Ishikawa (cell line): Measurements from ENCODE around the gene NARF.

Experiments used
- CEBPB ChIP-seq: IDR thresholded peaks from 2 replicates; pipeline ENCODE4 v1.6.1; 2012
- CREB1 ChIP-seq: IDR thresholded peaks from 2 replicates; pipeline ENCODE4 v1.6.1; 2012; ENCODE audit warnings: low read depth
- EGR1 ChIP-seq: IDR thresholded peaks from 2 replicates; pipeline ENCODE4 v1.6.1; 2012
- EP300 ChIP-seq: IDR thresholded peaks from 2 replicates; pipeline ENCODE4 v1.6.1; 2012; ENCODE audit warnings: borderline replicate concordance
- FOXM1 ChIP-seq: IDR thresholded peaks from 2 replicates; pipeline ENCODE4 v1.6.1; 2012; ENCODE audit warnings: low read depth, borderline replicate concordance
- NFIC ChIP-seq: IDR thresholded peaks from 2 replicates; pipeline ENCODE4 v1.6.1; 2012
- RAD21 ChIP-seq: IDR thresholded peaks from 2 replicates; pipeline ENCODE4 v1.6.1; 2012; ENCODE audit warnings: low read depth
- TAF1 ChIP-seq: IDR thresholded peaks from 2 replicates; pipeline ENCODE4 v1.6.1; 2012; ENCODE audit warnings: low read depth, mild to moderate bottlenecking
- TCF12 ChIP-seq: IDR thresholded peaks from 2 replicates; pipeline ENCODE4 v1.6.1; 2012; ENCODE audit warnings: low read depth
- TEAD4 ChIP-seq: IDR thresholded peaks from 2 replicates; pipeline ENCODE4 v1.6.1; 2012
- YY1 ChIP-seq: IDR thresholded peaks from 2 replicates; pipeline ENCODE4 v1.6.1; 2012; ENCODE audit warnings: low read depth
- ZBTB7A ChIP-seq: IDR thresholded peaks from 2 replicates; pipeline ENCODE4 v1.6.1; 2012; ENCODE audit warnings: low read depth
- TF ChIP-seq, protein P1 (sequence below): IDR thresholded peaks from 2 replicates; pipeline ENCODE4 v1.6.1; 2012
- TF ChIP-seq, protein P2 (sequence below): IDR thresholded peaks from 2 replicates; pipeline ENCODE4 v1.6.1; 2012; ENCODE audit warnings: low read depth, mild to moderate bottlenecking
- TF ChIP-seq, protein P3 (sequence below): IDR thresholded peaks from 2 replicates; pipeline ENCODE4 v1.6.1; 2012

NARF gene

DNA sequence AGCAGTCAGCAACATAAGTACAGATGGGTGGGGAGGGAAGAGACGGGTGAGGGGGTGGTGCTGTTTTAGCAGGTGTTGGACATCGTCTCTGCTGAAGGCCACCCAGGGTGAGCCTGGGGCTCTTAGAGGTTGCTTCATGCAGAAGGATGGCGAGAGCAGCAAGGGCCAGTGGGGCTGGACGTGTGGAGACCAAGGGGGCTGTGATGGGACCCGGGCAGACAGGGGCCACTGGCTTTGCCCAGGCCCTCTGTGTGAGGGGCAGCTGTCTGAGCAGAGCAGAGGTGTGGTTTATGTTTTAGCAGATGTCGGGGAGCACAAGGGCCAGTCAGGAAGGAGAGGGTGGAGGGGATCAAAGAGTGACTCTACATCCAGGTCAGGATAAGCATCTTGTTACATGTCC, 4.8 kb downstream of the NARF start:
- TF ChIP-seq RAD21, result no peak
- TF ChIP-seq CEBPB, result no peak
- no peak for TF ChIP-seq CREB1
- TF ChIP-seq, protein P1, sequence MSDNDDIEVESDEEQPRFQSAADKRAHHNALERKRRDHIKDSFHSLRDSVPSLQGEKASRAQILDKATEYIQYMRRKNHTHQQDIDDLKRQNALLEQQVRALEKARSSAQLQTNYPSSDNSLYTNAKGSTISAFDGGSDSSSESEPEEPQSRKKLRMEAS, result no peak
- TF ChIP-seq EGR1, result no peak

DNA sequence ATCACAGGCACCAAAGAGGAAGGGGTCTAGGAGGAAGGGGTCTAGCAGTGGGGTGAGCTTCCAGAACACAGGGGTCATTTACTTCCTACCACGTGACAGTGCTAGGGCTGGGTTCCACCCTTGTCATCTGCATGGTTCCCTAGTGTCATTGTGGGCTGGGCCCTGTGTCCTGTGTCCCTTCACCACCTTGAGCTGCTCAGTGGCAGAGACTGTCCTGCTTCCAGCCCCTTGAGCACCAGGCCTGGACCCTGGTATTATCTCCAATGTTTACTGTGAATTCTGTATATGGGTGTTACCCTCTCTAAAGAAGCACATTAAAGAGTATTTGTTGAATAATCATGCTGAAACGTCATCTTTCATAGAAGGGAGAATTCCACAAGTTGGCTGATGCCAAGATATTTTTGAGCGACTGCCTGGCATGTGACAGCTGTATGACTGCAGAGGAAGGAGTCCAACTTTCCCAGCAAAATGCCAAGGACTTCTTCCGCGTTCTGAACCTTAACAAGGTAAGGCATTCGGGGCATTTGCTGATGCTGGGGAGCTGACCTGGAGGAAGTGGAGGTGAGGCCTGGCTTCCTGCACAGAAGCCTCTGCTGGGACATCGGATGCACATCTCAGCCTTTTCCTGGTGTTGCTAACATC, 5.5 kb downstream of the NARF start:
- TF ChIP-seq TAF1 (no peak), YY1 (no peak), FOXM1 (no peak), EP300 (no peak), TCF12 (no peak), TEAD4 (no peak), CREB1 (no peak), ZBTB7A (no peak), CEBPB (no peak), NFIC (no peak)
- TF ChIP-seq, protein P2, sequence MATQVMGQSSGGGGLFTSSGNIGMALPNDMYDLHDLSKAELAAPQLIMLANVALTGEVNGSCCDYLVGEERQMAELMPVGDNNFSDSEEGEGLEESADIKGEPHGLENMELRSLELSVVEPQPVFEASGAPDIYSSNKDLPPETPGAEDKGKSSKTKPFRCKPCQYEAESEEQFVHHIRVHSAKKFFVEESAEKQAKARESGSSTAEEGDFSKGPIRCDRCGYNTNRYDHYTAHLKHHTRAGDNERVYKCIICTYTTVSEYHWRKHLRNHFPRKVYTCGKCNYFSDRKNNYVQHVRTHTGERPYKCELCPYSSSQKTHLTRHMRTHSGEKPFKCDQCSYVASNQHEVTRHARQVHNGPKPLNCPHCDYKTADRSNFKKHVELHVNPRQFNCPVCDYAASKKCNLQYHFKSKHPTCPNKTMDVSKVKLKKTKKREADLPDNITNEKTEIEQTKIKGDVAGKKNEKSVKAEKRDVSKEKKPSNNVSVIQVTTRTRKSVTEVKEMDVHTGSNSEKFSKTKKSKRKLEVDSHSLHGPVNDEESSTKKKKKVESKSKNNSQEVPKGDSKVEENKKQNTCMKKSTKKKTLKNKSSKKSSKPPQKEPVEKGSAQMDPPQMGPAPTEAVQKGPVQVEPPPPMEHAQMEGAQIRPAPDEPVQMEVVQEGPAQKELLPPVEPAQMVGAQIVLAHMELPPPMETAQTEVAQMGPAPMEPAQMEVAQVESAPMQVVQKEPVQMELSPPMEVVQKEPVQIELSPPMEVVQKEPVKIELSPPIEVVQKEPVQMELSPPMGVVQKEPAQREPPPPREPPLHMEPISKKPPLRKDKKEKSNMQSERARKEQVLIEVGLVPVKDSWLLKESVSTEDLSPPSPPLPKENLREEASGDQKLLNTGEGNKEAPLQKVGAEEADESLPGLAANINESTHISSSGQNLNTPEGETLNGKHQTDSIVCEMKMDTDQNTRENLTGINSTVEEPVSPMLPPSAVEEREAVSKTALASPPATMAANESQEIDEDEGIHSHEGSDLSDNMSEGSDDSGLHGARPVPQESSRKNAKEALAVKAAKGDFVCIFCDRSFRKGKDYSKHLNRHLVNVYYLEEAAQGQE, result no peak

DNA sequence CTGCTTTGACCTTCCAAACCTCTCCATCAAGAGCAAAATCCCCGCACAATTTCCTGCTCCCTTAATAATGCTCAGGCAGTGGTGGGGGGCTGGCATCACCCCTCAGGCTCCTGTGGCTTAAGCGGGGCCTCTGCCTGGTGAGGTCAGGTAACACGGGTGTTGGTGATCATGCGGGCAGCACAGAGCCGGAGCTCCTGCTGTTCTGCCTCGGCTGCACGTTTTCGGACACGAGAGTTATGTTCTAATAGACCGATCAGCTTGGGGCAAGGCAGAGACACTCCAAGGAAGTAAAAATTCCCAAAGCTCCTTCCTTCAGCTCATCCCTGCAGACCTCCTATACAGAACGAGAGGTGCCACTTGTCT, 6.0 kb downstream of the NARF start:
- TF ChIP-seq, protein P3, sequence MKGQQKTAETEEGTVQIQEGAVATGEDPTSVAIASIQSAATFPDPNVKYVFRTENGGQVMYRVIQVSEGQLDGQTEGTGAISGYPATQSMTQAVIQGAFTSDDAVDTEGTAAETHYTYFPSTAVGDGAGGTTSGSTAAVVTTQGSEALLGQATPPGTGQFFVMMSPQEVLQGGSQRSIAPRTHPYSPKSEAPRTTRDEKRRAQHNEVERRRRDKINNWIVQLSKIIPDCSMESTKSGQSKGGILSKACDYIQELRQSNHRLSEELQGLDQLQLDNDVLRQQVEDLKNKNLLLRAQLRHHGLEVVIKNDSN, result no peak
- no peak for TF ChIP-seq CREB1
- TF ChIP-seq YY1, result no peak
- no peak for TF ChIP-seq CEBPB
- TF ChIP-seq EP300, result no peak
- TF ChIP-seq, protein P1, result no peak
- no peak for TF ChIP-seq FOXM1
- no peak for TF ChIP-seq TAF1
- no peak for TF ChIP-seq TCF12
- no peak for TF ChIP-seq RAD21
- TF ChIP-seq TEAD4, result no peak
- no peak for TF ChIP-seq ZBTB7A
- TF ChIP-seq EGR1, result no peak
- no peak for TF ChIP-seq NFIC
- TF ChIP-seq, protein P2, result no peak

DNA sequence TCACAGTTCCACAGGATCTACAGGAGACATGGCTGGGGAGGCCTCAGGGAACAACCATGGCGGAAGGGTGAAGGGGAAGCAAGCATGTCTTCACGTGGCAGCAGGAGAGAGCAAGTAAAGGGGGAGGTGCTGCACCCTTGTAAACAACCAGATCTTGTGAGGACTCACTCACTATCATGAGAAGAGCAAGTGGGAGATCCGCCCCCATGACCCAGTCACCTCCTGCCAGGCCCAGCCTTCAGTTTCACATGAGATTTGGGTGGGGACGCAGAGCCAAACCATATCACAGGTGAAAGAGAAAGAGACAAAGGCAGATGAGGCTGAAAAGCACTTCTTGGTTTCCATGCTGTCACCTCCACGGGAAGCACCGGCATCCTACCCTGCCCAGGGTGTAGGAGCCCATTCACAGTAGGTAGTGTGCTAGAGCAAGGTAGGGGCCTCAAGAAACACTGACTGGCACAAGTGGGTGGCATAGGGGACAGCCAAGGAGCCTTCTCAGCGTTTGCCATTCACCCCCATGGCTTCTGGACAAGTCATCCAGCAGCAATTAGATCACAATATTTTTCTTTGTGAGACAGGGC, 6.6 kb downstream of the NARF start:
- TF ChIP-seq, protein P1, result no peak
- no peak for TF ChIP-seq ZBTB7A
- no peak for TF ChIP-seq RAD21
- TF ChIP-seq, protein P3, result no peak
- no peak for TF ChIP-seq FOXM1
- TF ChIP-seq CREB1, result no peak
- TF ChIP-seq TEAD4, result no peak
- TF ChIP-seq YY1, result no peak
- TF ChIP-seq CEBPB, result no peak

DNA sequence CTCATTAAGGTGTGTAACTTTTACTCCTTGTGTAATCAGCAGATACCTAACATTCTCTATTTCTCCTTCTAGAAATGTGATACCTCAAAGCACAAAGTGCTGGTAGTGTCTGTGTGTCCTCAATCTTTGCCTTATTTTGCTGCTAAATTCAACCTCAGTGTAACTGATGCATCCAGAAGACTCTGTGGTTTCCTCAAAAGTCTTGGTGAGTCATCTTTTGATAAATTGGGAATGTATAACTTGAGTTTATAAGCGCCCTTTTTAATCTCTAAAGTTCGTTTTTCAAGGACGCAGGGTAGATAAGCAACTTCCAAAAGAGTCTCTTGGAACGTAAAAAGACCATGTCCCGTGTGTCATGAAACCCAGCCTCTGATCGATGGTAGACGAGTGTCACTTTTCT, 10.2 kb downstream of the NARF start:
- no peak for TF ChIP-seq EGR1
- TF ChIP-seq TEAD4, result no peak
- TF ChIP-seq, protein P3, result no peak
- no peak for TF ChIP-seq EP300
- no peak for TF ChIP-seq RAD21
- TF ChIP-seq FOXM1, result no peak
- TF ChIP-seq TCF12, result no peak
- no peak for TF ChIP-seq NFIC
- TF ChIP-seq, protein P2, result no peak
- TF ChIP-seq YY1, result no peak
- no peak for TF ChIP-seq TAF1
- TF ChIP-seq, protein P1, result no peak
- no peak for TF ChIP-seq CEBPB
- TF ChIP-seq CREB1, result no peak
- TF ChIP-seq ZBTB7A, result no peak
